ENCODE data around the gene DNHD1. TPM values are rescaled to one million over a fixed set of nuclear protein-coding genes. Genes with fewer than 3 reads are reported as not detected.

The DNHD1 gene
- total RNA-seq, 6 experiments from 2014 or later: 1.9 to 10.3 (median 6.1) TPM

- peaks cover 0 to 8% (median 0%) of the 10 kb centered on the region in 4 donors for H3K4me1 ChIP-seq
- H3K27me3 ChIP-seq: no peaks in the 10 kb centered on the region
- H3K36me3 ChIP-seq: peaks cover 0 to 18% (median 3%) of the 10 kb centered on the region in 4 donors
- peak in 2 of 3 donors; percentile 54 to 65 for DNase-seq
- TF ChIP-seq, protein P1, sequence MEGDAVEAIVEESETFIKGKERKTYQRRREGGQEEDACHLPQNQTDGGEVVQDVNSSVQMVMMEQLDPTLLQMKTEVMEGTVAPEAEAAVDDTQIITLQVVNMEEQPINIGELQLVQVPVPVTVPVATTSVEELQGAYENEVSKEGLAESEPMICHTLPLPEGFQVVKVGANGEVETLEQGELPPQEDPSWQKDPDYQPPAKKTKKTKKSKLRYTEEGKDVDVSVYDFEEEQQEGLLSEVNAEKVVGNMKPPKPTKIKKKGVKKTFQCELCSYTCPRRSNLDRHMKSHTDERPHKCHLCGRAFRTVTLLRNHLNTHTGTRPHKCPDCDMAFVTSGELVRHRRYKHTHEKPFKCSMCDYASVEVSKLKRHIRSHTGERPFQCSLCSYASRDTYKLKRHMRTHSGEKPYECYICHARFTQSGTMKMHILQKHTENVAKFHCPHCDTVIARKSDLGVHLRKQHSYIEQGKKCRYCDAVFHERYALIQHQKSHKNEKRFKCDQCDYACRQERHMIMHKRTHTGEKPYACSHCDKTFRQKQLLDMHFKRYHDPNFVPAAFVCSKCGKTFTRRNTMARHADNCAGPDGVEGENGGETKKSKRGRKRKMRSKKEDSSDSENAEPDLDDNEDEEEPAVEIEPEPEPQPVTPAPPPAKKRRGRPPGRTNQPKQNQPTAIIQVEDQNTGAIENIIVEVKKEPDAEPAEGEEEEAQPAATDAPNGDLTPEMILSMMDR (IDR thresholded peaks at IDR 0.05): no peak
- TF ChIP-seq POLR2A (IDR thresholded peaks at IDR 0.05): no peak
- no peaks in the 10 kb centered on the region for H3K9me3 ChIP-seq
- peak; percentile 25 to 55 (median 50) for ATAC-seq
- intact Hi-C loops (cut with DNase I): no loop called here
- peak overlapping the region; percentile 79 to 92 (median 80) for H3K4me3 ChIP-seq
- H3K27ac ChIP-seq: peak overlapping the region; percentile 92 to 97 (median 93)
- WGBS (ENCODE audit: insufficient coverage, low coverage, low lambda C conversion rate, missing lambda C conversion rate): 22% methylated on average over 9 of the region's 15 CpGs
Observed at GRCh38 chr11:6618117-6619003, 121.3 kb downstream of the DNHD1 start.

GRCh38 chr11:6619004-6619745, 122.1 kb downstream of the DNHD1 start, which contains the start of gene TPP1:
Gene TPP1, minus strand, starts transcription at chr11:6619422. Its CDS starts 22 bp downstream, at chr11:6619400.
- peak; percentile 79 for TF ChIP-seq POLR2A (IDR thresholded peaks at IDR 0.05)
- TF ChIP-seq, protein P1 (IDR thresholded peaks at IDR 0.05): no peak
- DNase-seq: peak; percentile 89 to 94 (median 90)
- 0% methylated on average over 14 of the region's 16 CpGs for WGBS (ENCODE audit: insufficient coverage, low coverage, low lambda C conversion rate, missing lambda C conversion rate)
- ATAC-seq: peak; percentile 93 to 98 (median 96)
- H3K4me3 ChIP-seq: peak within 1 kb of the TSS; percentile 79 to 92 (median 80)
- peaks cover 0 to 8% (median 0%) of the 10 kb centered on the region in 4 donors for H3K4me1 ChIP-seq
- intact Hi-C loops (cut with DNase I): no loop called here
- peaks cover 0 to 18% (median 3%) of the 10 kb centered on the region in 4 donors for H3K36me3 ChIP-seq
- H3K27me3 ChIP-seq: no peaks in the 10 kb centered on the region
- H3K9me3 ChIP-seq: no peaks in the 10 kb centered on the region
- H3K27ac ChIP-seq: peak within 1 kb of the TSS; percentile 92 to 97 (median 93)

- no peaks in the 10 kb centered on the region for H3K9me3 ChIP-seq
- intact Hi-C loops (cut with DNase I): no loop called here
- no peak overlapping the region for H3K4me3 ChIP-seq
- peaks cover 0 to 9% (median 0%) of the 10 kb centered on the region in 4 donors for H3K36me3 ChIP-seq
- no peaks in the 10 kb centered on the region for H3K27me3 ChIP-seq
- peaks cover 0 to 8% (median 0%) of the 10 kb centered on the region in 4 donors for H3K4me1 ChIP-seq
- whole genome bisulfite sequencing (ENCODE audit: insufficient coverage, low coverage, low lambda C conversion rate, missing lambda C conversion rate): 64% methylated on average over 1 of the region's 1 CpG
- ATAC-seq (no peak), DNase-seq (no peak)
- TF ChIP-seq, protein P1 (IDR thresholded peaks at IDR 0.05): no peak
- TF ChIP-seq POLR2A (IDR thresholded peaks at IDR 0.05): no peak
- H3K27ac ChIP-seq: no peak overlapping the region
Observed at GRCh38 chr11:6620636-6621035, 123.6 kb downstream of the DNHD1 start.

Other genes starting within 250 kb of the DNHD1 start
- gene CCKBR, start 237.4 kb upstream of the DNHD1 start, total RNA-seq: not detected
- 10 to 100 TPM in 1 of 6 experiments, 1 to 10 TPM in 5; 2.6 to 11.2 (median 4.1) TPM for gene CAVIN3, start 176.8 kb upstream of the DNHD1 start, total RNA-seq
- gene SMPD1, start 106.8 kb upstream of the DNHD1 start, total RNA-seq: 10 to 100 TPM; 45.3 to 77.9 (median 57.3) TPM
- gene APBB1, start 78.2 kb upstream of the DNHD1 start, total RNA-seq: 1 to 10 TPM; 3.3 to 5.6 (median 3.8) TPM
- 1,000 to 10,000 TPM; 3,555 to 5,250 (median 4,456) TPM for gene HPX, start 56.3 kb upstream of the DNHD1 start, total RNA-seq
- gene TRIM3, start 23.3 kb upstream of the DNHD1 start, total RNA-seq: 1 to 10 TPM; 5.0 to 8.9 (median 6.7) TPM
- 10 to 100 TPM; 14.6 to 33.3 (median 23.1) TPM for gene ARFIP2, start 15.9 kb upstream of the DNHD1 start, total RNA-seq
- gene TIMM10B, start 15.8 kb upstream of the DNHD1 start, total RNA-seq: 10 to 100 TPM; 10.3 to 33.9 (median 14.1) TPM
- gene RRP8, start 106.3 kb downstream of the DNHD1 start, total RNA-seq: 10 to 100 TPM; 11.3 to 17.1 (median 14.2) TPM
- 10 to 100 TPM; 33.4 to 79.9 (median 55.0) TPM for gene ILK, start 106.5 kb downstream of the DNHD1 start, total RNA-seq
- gene TAF10, start 114.9 kb downstream of the DNHD1 start, total RNA-seq: 10 to 100 TPM; 47.3 to 81.9 (median 60.4) TPM
- gene TPP1, start 122.1 kb downstream of the DNHD1 start, total RNA-seq: 100 to 1,000 TPM in 2 of 6 experiments, 10 to 100 TPM in 4; 62.5 to 159 (median 81.0) TPM
- 1 to 10 TPM; 1.8 to 9.2 (median 4.1) TPM for gene DCHS1, start 158.5 kb downstream of the DNHD1 start, total RNA-seq
- 10 to 100 TPM; 10.7 to 21.6 (median 17.3) TPM for gene MRPL17, start 186.1 kb downstream of the DNHD1 start, total RNA-seq